DMS153 (cell line): ENCODE data around the gene CYP2A13.
"Not testable (repeated sequence)": the region's sequence is repeated elsewhere in the genome, so short reads cannot be mapped to it uniquely, and the experiment has no call there.

Experiments
- DNase-seq: peaks from one replicate; lab custom pipeline; 2025; lab: John Stamatoyannopoulos, UW

Gene CYP2A13, protein sequence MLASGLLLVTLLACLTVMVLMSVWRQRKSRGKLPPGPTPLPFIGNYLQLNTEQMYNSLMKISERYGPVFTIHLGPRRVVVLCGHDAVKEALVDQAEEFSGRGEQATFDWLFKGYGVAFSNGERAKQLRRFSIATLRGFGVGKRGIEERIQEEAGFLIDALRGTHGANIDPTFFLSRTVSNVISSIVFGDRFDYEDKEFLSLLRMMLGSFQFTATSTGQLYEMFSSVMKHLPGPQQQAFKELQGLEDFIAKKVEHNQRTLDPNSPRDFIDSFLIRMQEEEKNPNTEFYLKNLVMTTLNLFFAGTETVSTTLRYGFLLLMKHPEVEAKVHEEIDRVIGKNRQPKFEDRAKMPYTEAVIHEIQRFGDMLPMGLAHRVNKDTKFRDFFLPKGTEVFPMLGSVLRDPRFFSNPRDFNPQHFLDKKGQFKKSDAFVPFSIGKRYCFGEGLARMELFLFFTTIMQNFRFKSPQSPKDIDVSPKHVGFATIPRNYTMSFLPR

GRCh38 chr19:41088151-41088550 lies at the start of gene CYP2A13:
CYP2A13 (plus strand) TSS chr19:41088451; CDS start chr19:41088472, 21 bp downstream.
- DNase-seq, result no peak

DNA sequence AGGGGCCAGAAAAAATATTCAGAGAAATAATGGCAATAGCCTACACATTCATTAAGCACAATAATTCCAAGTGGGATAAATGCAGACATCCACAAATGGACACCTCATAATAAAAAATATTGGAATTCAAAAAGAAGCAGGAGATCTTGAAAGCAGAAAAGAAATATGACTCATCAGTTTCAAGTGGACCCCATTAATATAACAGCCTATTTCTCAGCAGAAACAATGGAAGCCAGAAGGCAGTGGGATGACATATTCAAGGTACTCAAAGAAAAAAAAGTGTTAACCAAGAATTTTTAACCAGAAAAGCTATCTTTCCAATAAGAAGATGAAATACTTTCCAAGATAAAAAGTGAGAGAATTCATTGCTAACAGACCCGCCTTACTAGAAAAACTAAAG lies 48.4 kb upstream of the CYP2A13 start:
- DNase-seq, result no peak

- not testable (repeated sequence) for DNase-seq
Observed at GRCh38 chr19:41045095-41045494, 43.2 kb upstream of the CYP2A13 start.

- DNase-seq, result no peak
Observed at GRCh38 chr19:41050426-41050825, 37.8 kb upstream of the CYP2A13 start.

DNA sequence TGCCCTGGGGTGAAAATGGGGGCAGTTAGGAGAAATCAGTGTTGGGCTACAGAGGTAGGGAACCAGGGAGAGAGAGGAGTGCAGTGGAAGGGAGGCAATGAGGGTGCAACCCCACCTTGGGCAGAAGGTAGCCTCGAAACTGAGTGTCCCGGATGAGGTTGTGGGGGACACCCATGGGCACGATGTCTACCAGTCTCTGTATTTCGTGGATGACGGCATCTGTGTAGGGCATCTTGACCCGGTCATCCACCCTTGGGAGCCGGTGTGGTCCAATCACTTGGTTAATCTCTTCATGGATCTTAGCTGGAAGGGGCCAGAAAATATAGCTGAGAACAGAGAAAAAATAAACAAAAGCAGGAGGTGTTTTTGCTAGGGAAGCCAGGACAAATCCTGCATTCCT lies 36.1 kb upstream of the CYP2A13 start:
- not testable (repeated sequence) for DNase-seq

DNA sequence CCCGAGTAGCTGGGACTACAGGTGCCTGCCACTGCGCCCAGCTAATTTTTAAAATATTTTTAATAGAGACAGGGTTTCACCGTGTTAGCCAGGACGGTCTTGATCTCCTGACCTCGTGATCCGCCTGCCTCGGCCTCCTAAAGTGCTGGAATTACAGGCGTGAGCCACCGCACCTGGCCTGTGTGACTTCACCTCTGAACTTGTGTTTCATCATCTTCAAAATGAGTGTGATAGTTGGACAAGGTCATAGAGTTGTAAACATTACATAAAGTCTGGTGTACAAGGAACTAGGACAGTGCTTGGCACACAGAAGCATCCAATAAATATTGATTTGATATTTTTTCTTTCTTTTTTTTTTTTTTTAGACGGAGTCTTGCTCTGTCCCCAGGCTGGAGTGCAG lies 34.9 kb upstream of the CYP2A13 start:
- DNase-seq, result not testable (repeated sequence)

GRCh38 chr19:41064974-41065569 lies 23.2 kb upstream of the CYP2A13 start:
- no peak for DNase-seq

DNA sequence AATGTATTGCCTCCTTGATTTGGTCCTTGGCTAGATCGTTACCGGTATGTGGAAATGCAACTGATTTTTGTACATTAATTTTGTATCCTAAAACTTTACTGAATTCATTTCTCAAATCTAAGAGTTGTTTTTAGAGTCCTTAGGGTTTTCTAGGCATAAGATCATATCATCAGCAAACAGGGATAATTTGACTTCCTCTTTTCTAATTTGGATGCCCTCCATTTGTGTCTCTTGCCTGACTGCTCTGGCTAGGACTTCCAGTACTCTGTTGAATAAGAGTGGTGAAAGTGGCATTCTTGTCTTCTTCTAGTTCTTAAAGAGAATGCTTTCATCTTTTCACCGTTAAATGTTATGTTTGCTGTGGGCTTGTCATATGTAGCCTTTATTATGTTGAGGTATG lies 12.0 kb upstream of the CYP2A13 start:
- DNase-seq, result no peak

- DNase-seq, result no peak
Observed at GRCh38 chr19:41083516-41083915, 4.7 kb upstream of the CYP2A13 start.

GRCh38 chr19:41085748-41086415 lies 2.4 kb upstream of the CYP2A13 start:
- no peak for DNase-seq

DNA sequence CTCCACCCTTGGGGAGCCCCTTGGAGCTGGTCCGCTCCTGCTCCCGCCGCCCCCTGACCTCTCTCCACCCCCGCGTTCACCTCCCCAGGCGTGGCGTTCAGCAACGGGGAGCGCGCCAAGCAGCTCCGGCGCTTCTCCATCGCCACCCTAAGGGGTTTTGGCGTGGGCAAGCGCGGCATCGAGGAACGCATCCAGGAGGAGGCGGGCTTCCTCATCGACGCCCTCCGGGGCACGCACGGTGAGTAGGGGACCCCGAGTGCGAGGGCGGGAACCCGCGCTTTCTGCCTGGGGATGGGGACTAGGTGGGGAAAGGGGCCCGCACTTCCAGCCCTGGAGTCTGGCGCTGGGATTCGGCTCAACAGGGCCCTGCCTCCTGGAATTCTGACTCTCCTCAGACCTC lies 1.7 kb downstream of the CYP2A13 start:
- no peak for DNase-seq

- no peak for DNase-seq
Observed at GRCh38 chr19:41095703-41096102, 7.5 kb downstream of the CYP2A13 start.

DNA sequence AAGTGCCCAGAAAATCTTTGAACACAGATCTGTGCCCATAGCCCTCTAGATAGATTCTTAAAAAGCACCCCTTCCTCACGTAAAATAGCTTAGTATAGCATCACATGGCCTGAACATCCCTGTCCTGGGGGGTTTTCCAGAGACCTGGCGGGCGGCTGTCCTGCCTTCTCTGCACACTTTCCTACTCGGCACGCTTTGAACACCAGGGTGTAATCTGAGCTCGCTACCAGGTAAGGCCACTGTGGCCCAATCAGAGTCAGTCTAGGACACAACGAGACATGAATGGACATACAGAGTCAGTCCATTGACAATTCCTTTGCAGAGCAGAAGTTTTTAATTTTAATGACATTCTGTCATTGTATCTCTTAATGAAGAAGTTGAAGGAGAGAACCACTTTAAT lies 8.1 kb downstream of the CYP2A13 start:
- DNase-seq, result no peak

DNA sequence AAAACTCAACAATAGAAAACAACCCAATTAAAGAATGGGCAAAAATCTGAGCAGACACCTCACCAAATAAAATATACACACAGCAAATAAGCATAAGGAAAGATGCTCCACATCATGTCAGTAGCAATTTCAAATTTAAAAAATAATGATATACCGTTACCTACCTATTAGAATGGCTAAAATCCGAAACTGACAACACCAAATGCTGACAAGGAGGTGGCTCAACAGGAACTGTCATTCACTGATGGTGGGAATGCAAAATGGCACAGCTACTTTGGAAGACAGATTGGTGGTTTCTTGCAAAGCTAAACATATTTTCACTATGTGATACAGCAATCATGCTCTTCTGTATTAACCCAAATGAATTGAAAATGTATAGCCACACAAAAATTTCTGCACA lies 9.1 kb downstream of the CYP2A13 start:
- DNase-seq, result no peak

DNA sequence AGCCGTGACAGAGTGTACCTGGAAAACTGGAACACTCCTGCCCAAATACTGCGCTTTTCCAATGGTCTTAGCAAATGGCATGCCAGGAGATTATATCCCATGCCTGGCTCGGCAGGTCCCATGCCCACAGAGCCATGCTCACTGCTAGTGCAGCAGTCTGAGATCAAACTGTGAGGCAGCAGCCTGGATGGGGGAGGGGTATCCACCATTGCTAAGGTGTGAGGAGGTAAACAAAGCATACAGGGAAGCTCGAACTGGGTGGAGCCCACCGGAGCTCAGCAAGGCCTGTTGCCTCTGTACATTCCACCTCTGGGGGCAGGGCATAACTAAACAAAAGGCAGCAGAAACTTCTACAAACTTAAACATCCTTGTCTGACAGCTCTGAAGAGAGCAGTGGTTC lies 10.5 kb downstream of the CYP2A13 start:
- DNase-seq, result no peak

DNA sequence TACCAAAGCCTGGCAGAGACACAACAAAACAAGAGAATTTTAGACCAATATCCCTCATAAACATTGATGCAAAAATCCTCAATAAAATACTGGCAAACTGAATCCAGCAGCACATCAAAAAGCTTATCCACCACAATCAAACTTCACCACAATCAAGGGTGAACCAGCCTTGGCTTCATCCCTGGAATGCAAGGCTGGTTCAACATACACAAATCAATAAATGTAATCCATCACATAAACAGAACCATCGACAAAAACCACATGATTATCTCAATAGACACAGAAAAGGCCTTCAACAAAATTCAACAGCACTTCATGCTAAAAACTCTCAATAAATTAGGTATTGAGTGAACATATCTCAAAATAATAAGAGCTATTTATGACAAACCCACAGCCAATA lies 14.0 kb downstream of the CYP2A13 start:
- not testable (repeated sequence) for DNase-seq

DNA sequence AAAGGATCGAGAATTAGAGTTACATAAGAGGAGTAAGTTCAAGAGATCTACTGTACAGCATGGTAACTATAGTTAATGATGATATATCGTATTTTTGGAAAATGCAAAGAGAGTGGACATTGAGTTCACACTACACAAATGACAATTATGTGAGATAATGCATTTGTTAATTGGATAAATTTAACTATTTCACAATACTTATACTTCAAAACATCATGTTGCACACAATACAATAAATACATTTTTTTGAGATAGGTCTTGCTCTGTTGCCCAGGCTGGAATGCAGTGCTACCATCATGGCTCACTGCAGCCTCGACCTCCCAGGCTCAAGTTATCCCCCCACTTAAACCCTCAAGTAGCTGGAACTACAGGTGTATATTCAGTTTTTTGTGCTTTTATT lies 17.9 kb downstream of the CYP2A13 start:
- no peak for DNase-seq

- DNase-seq, result no peak
Observed at GRCh38 chr19:41111296-41111695, 23.0 kb downstream of the CYP2A13 start.

GRCh38 chr19:41111750-41112295 lies 23.6 kb downstream of the CYP2A13 start:
- DNase-seq, result no peak

- DNase-seq, result no peak
Observed at GRCh38 chr19:41112728-41113290, 24.6 kb downstream of the CYP2A13 start.

GRCh38 chr19:41114132-41114531 lies 25.9 kb downstream of the CYP2A13 start, which contains the start of gene CYP2F1:
CYP2F1 (plus strand) TSS chr19:41114432; CDS start chr19:41116189, 1,757 bp downstream.
- no peak for DNase-seq

DNA sequence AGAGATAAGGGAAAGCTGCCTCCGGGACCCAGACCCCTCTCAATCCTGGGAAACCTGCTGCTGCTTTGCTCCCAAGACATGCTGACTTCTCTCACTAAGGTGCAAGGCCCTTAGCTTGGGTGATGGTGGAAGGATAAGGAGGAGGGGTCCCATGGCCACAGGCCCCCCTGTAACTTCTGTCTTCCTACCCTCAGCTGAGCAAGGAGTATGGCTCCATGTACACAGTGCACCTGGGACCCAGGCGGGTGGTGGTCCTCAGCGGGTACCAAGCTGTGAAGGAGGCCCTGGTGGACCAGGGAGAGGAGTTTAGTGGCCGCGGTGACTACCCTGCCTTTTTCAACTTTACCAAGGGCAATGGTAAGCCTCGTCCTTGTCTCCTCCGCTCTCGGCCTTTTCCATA lies 28.0 kb downstream of the CYP2A13 start:
- no peak for DNase-seq
